ENCODE results near the gene PCSK1.

The PCSK1 gene

DNA sequence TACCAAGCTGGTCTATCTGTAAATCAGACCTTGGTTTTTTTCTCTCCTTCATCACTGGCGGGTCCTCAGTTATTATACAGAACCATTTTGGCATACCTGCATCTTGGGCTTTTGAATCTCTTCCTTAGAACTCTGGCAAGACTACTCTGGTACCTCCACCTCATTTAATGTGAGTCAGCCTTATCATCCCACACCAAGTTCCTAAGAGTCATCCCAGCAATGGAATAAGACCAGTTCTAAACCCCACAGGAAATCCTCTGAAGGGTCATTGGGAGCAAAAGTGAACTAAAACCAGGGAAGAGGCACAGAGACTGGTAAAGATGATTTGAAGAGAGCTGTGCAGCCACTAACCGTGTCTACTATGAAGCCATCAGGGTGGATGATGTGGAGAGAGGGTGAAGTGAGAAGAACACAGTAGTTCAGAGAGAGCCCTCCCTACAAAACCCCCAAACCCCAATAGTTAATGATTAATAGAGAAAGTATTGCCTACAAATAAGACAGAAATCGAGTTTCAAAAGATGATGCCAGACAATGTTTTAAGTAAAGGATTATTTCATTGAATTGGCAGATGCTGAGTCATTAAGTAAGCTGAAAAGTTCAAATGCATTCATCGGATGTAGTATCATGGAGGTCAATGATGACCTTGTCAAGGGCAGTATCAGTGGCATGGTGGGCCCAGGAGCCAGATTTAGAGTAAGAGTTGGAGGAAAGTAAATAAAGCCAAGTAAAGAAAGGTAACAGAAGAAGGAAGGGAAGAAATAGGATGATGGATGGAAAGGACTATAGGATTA is 85.4 kb downstream of the PCSK1 start:
- Histone ChIP-seq H3K36me3 (ENCODE audit: control insufficient read depth, insufficient read depth, low read length) (no peaks in the 10 kb centered on the region), H3K4me3 (ENCODE audit: insufficient read depth, low read depth, low read length) (no peak overlapping the region), H3K4me1 (ENCODE audit: control insufficient read depth, insufficient read depth, low read length) (no peaks in the 10 kb centered on the region), H3K27me3 (ENCODE audit: control insufficient read depth, insufficient read depth, low read length, poor library complexity, severe bottlenecking) (no peaks in the 10 kb centered on the region), H3K9me3 (ENCODE audit: control insufficient read depth, low read length) (no peaks in the 10 kb centered on the region), H3K27ac (ENCODE audit: insufficient read depth, low read depth, low read length, poor library complexity, severe bottlenecking) (no peak overlapping the region)
- WGBS, 2 experiments: 90 to 97% methylated on average over 4 of the region's 4 CpGs

GRCh38 chr5:96344678-96345577 is 88.1 kb downstream of the PCSK1 start:
- no peak overlapping the region for H3K4me3 ChIP-seq (ENCODE audit: insufficient read depth, low read depth, low read length)
- H3K27ac ChIP-seq (ENCODE audit: insufficient read depth, low read depth, low read length, poor library complexity, severe bottlenecking): no peak overlapping the region
- no peaks in the 10 kb centered on the region for H3K27me3 ChIP-seq (ENCODE audit: control insufficient read depth, insufficient read depth, low read length, poor library complexity, severe bottlenecking)
- WGBS, 2 experiments: 58 to 63% methylated on average over 5 to 6 of the region's 6 CpGs
- no peaks in the 10 kb centered on the region for H3K36me3 ChIP-seq (ENCODE audit: control insufficient read depth, insufficient read depth, low read length)
- H3K9me3 ChIP-seq (ENCODE audit: control insufficient read depth, low read length): no peaks in the 10 kb centered on the region
- no peaks in the 10 kb centered on the region for H3K4me1 ChIP-seq (ENCODE audit: control insufficient read depth, insufficient read depth, low read length)

DNA sequence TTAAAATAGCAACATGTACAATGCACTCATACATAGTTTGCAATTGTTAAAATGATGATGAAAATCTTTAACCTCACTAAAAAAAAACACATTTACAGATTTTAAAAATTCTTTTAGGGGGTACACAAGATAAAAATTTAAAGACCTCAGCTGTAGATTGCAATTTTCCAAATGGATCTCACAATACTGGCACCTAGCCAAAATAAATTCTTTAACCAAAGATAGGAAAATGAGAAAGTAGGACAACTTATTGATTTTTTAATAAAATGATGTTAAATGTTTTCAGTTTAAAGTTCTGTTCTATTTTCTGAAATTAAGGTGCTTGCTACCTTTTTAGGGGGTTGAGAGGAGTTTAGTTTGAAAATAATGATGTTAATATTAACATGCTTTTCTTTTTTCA is 90.0 kb downstream of the PCSK1 start:
- no peaks in the 10 kb centered on the region for H3K27me3 ChIP-seq (ENCODE audit: control insufficient read depth, insufficient read depth, low read length, poor library complexity, severe bottlenecking)

GRCh38 chr5:96342581-96342980 is 90.5 kb downstream of the PCSK1 start:
- H3K36me3 ChIP-seq (ENCODE audit: control insufficient read depth, insufficient read depth, low read length): no peaks in the 10 kb centered on the region
- H3K27me3 ChIP-seq (ENCODE audit: control insufficient read depth, insufficient read depth, low read length, poor library complexity, severe bottlenecking): no peaks in the 10 kb centered on the region
- H3K4me1 ChIP-seq (ENCODE audit: control insufficient read depth, insufficient read depth, low read length): no peaks in the 10 kb centered on the region
- no peak overlapping the region for H3K27ac ChIP-seq (ENCODE audit: insufficient read depth, low read depth, low read length, poor library complexity, severe bottlenecking)
- WGBS, 2 experiments: 93 to 97% methylated on average over 4 of the region's 4 CpGs
- no peak overlapping the region for H3K4me3 ChIP-seq (ENCODE audit: insufficient read depth, low read depth, low read length)
- no peaks in the 10 kb centered on the region for H3K9me3 ChIP-seq (ENCODE audit: control insufficient read depth, low read length)

More for the DNA sequence above, 90.0 kb downstream of the PCSK1 start:
- Histone ChIP-seq H3K9me3 (ENCODE audit: control insufficient read depth, low read length) (no peaks in the 10 kb centered on the region), H3K4me3 (ENCODE audit: insufficient read depth, low read depth, low read length) (no peak overlapping the region), H3K27ac (ENCODE audit: insufficient read depth, low read depth, low read length, poor library complexity, severe bottlenecking) (no peak overlapping the region), H3K4me1 (ENCODE audit: control insufficient read depth, insufficient read depth, low read length) (no peaks in the 10 kb centered on the region), H3K36me3 (ENCODE audit: control insufficient read depth, insufficient read depth, low read length) (no peaks in the 10 kb centered on the region)
